CD4-positive, alpha-beta T cell treated with Interleukin-17A for 1 hour (primary cell): Measurements from ENCODE around the gene GTPBP2.
"Not testable (repeated sequence)": the region's sequence is repeated elsewhere in the genome, so short reads cannot be mapped to it uniquely, and the experiment has no call there.

Experiments used
- DNase-seq: peaks from one replicate; pipeline ENCODE4 v3.0.0-alpha.2; 2020

The GTPBP2 gene

GRCh38 chr6:43658161-43658560 is 29.1 kb upstream of the GTPBP2 start:
- DNase-seq: no peak

DNA sequence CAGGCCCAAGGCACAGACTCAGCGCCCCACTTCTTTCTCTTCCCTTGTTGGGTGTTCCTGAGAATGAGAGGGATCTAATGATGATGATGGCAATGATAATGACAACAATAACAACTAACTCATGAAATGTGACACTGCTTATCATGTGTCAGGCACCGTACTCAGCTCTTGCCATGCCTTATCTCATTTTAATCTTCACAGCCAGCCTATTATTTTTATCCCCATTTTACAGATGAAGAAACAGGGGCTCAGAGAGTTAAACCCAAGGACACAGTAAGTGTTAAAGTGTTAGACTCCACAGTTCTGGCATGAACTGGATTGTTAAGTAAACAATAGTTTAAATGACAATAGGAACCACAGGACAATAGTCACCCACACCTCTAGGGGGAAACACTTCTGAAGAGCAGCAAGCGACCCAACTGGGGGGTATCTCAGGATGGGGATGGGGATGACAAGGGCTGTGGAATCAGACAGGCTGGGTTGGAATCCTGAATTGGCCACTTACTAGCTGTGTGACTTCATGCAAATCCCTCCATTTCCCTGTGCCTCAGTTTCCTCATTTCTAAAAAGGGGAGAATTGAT is 28.2 kb upstream of the GTPBP2 start:
- DNase-seq: no peak

DNA sequence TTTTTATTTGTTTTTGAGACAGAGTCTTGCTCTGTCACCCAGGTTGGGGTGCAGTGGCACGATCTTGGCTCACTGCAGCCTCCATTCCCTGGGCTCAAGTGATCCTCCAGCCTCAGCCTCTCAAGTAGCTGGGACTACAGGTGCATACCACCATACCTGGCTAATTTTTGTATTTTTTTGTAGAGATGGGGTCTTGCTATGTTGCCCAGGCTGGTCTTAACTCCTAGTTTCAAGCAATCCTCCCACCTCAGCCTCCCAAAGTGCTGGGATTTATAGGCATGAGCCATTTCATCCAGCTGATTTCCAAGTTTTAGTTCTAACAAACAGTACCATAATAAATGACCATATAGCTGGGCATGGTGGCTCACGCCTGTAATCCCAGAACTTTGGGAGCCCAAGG is 23.8 kb upstream of the GTPBP2 start:
- not testable (repeated sequence) for DNase-seq

GRCh38 chr6:43648248-43648647 is 19.2 kb upstream of the GTPBP2 start:
- no peak for DNase-seq

GRCh38 chr6:43647613-43648012 is 18.5 kb upstream of the GTPBP2 start:
- no peak for DNase-seq

DNA sequence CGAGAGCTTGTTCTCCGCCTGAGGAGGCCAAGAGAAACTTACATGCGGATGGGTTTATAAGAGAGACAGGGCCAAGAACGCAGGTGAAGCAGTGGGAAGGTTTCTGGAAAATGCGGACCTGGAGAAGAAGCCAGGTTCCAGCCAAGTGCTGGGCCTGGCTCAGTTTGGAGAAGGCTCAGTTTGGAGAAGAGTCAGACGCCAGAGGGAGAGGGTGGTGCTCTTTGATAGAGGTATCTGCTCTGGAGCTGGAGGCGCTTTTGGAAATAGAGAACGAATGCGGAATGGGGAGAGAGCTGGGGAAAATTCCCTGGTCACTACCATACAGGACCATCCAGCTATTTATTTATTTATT is 16.5 kb upstream of the GTPBP2 start:
- no peak for DNase-seq

- DNase-seq: peak; percentile 79
Measured at GRCh38 chr6:43644940-43645612, 16.0 kb upstream of the GTPBP2 start, which contains the start of gene RSPH9. RSPH9 (plus strand) TSS chr6:43645036; CDS start chr6:43645099, 63 bp downstream.

DNA sequence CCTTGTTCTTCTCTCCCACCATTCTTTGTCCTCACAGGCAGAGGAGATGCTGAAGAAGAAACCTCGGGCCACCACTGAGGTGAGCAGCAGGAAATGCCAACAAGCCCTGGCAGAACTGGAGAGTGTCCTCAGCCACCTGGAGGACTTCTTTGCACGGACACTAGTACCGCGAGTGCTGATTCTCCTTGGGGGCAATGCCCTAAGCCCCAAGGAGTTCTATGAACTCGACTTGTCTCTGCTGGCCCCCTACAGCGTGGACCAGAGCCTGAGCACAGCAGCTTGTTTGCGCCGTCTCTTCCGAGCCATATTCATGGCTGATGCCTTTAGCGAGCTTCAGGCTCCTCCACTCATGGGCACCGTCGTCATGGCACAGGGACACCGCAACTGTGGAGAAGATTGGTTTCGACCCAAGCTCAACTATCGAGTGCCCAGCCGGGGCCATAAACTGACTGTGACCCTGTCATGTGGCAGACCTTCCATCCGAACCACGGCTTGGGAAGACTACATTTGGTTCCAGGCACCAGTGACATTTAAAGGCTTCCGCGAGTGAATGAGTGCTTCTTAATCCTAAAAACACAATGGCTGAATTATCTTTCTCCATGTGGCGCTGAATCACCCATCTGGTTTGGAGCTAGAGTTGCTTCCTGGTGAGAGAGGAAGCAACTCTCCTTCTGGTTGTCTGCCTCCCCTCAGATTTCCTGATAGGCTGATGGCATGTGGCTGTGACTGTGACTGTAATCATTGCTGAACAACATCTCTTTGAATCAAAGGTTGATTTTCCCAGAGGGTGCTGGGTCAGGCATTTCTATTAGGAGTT is 11.1 kb upstream of the GTPBP2 start:
- DNase-seq: no peak

- peak; percentile 10 for DNase-seq
Measured at GRCh38 chr6:43636308-43636659, 7.2 kb upstream of the GTPBP2 start.

DNA sequence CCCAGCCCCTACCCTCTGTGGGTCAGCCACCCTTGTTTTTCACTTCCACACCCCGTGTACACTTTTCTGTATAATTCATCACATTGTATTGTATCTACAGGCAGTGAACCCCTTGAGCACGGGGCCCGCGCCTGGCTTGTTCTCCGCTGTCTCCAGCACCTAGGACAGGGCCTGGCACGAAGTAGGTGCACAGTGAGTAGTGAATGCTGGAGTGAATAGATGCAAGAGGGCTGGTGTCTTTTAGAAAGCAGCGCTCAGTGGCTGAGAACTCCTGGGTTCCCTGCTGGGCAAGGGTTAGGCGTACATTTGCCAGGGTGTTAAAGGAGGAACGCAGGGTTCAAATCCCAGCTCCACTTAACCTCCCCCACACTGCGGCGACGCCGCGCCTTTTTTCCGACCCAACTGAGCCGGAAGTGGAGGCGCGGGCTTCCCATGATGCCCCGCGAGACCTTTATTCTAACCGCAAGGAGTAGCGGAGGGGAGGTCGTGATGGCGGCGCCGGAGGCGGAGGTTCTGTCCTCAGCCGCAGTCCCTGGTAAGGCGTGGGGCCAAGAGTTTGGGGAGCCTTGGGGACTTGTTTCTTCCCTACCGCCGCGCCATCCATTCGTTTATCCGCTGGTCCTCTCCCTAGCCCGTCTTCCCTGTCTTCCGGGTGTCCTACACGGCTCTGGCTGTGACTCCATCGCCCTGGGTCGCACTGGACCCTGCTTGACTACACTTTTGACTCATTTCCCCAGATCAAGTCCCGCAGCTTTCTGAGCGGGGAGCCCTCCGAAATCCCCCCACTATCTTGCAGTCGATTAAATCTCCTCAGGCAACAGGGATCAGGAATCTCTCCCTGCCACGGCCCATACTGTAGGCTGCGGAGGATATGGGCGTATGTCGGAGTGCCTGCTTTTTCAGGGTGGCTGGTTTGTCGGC is 6.6 kb upstream of the GTPBP2 start, which contains the start of gene MAD2L1BP:
TSS of gene MAD2L1BP (plus strand) at position 454 of the 921 bp plus-strand sequence. CDS start at position 490, 36 bp downstream.
- peak; percentile 85 for DNase-seq

GRCh38 chr6:43634702-43635303 is 5.7 kb upstream of the GTPBP2 start:
- no peak for DNase-seq

GRCh38 chr6:43633002-43633401 is 3.9 kb upstream of the GTPBP2 start:
- not testable (repeated sequence) for DNase-seq

DNA sequence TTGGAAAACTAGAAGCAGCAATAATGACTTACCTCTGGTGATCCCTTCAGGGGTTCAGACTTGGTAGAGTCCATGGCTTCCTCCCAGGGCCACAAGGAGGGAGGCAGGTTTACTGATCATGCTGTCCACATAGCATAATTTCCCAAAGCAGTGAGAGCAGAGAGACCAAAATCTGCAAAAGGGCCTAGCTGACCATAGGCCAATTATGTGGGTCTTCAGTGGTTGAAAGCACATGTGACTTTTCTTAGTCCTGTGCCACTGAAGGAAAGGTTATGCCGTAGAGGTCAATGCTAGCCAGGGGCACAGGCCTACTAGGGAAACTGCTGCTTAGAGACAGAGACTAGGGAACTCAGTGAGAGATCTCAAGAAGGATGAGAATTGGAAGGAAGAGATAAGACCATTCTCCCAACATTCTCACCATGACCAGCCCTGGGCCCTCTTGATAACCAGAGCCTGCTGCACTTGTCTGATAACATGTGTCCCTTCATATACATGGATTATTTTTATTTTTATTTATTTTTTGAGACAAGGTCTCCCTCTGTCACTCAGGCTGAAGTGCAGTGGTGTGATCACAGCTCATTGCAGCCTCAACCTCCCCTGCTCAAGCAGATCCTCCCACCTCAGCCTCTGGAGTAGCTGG is 2.0 kb upstream of the GTPBP2 start:
- DNase-seq: no peak

DNA sequence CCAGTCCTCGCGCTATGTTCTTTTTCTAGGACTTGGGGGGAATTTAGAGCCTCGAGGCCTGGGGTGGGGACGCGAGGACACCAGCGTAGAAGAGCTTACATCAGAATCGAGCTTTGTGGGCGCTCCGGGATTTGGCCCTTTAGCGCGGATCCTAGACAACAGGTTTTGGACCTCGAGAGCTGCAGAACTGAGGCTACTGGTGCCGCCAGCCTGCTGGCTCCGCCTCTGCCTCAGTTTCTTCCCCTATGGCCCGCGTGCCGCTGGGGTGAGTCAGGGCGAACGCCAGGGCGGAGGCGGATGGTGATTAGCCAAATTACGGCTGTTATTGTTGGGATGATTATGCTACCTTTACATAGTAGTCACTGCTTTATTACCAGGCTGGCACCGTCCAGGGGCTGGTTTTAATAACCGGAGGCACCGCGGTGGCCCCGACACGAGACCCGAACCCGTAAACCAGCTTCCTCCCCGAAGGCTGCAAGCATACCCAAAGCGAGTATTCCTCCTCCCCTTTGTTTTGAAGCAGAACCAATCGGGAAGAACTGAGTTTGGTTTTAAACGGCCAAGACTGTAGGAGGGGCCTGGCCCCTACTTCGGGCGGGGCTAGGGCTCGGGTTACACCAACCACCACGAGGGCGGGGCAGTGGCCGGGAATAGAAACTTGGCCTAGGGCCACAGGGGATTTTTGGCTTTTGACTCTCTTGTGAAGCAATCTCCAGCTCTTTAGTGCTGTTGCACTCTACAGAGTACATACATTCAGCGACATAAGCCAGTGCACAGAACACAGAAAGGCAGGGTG is 639 bp upstream of the GTPBP2 start:
- DNase-seq: peak; percentile 96

DNA sequence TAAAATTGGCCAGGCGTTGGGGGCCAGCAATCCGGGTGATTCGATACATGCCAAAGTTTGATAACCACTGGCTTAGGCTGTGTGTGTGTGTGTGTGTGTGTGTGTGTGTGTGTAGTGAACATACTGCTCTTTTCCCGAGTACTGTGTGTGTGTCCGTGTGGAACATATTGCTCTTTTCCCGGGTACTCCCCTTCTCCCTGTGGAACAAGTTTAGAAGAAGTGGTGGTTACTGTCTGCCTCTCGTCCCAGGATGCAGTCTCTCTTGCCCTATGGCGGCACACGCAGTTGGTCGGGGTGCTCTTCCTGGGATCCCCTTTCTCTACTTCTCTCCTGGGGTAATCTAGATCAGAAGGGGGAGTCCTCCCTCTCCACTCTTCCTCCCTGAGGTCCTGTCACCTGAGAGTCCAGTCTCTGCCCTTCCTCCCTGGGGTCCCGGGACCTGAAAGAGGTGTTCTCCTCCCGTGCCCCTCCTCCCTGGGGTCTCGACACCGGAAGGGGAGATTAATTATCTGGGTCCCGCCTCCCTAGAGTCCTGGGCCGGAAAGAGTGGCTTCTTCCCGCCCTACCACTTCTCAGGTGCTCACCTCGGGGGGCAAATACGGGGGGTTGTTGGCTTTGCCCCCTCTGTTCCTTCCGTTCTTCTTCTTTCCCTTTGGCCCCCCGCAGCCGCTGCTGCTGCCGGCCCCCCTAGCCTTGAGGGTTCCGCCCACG is 516 bp downstream of the GTPBP2 start:
- peak; percentile 69 for DNase-seq

DNA sequence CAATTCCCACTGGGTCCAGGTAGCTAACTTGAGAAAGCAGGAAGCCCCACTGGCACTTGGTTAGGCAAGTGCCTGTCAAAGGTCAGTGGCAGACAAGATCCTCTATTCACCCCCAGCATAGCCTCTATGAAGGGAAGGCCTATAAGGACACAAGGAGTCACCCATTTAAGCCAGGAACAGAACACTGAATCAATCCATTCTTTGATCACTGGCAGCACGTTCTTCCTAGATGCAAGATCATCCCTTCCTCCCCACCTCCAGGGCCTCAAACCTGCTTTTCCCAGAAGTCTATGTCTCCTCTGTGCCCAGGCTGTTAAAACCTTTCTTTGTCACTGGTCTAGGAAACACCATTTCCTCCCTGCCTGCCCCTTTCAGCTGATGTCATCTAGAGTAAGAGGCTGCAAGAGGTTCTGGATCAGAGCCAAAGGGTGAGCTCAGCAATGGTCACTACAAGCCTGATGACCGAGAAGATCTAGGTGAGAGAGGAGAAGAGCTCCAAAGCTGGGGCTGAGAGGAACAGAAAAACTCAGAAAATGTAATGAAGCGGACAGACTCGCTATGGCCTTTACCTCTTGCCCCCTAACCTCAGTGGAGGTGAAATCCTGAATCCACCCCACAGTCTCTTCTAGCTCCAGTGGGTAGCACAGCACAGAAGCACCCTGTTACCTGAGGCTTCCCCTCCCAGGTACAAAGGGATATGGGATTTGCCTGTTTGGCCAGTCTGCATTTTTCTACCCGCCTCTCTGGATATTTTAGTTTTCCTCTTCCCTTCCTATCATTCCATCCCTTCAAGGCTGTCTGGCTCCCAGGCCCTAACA is 1.8 kb downstream of the GTPBP2 start:
- DNase-seq: no peak

- no peak for DNase-seq
Measured at GRCh38 chr6:43625393-43625992, 3.6 kb downstream of the GTPBP2 start.

DNA sequence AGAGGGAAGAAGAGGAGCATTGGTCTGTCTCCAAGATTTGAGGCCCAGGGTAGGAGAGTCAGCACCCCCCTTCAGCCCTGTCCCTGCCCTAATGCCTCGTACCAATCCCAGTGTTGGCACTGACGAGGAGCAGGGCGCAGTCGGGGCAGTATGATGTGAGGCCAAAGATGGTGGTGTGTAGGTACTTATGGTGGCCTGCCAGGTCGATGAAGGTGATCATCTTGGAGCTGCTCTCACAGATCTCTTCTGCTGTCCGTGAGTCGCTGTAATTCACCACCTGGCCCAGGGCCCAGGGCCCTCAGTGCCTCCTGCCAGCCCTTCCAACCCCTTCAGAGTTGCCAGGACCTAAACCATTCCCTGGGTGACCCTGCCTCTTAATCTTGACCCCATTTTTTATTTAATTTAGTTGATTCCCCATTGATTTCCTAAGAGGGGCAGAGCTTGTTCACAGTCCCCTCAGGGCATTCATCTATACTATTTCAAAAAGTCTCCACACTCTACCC is 4.2 kb downstream of the GTPBP2 start:
- no peak for DNase-seq
